Spleen (tissue), 11 donors: ENCODE data around the gene CPNE7. TPM values are rescaled to one million over a fixed set of nuclear protein-coding genes. Genes with fewer than 3 reads are reported as not detected.
A peak's percentile ranks its signal among the peaks of the same experiment; 100 is the strongest.

Experiments
- DNase-seq: peaks from one replicate; pipeline ENCODE4 v3.0.0-alpha.2; 2020
- H3K27ac ChIP-seq, 8 donors: fragments of 200-600 bp; sonication (generic) in 7 of 8; 1 replicate in 4 of 8; 2 replicates in 4 of 8; pipeline versions ENCODE4 v1.5.0 to v1.8.0; 2016 to 2021; ENCODE audit warnings: inconsistent platforms in 4 of 8, mild to moderate bottlenecking in 4 of 8, moderate library complexity in 1 of 8
- H3K27me3 ChIP-seq, 7 donors: fragments of 200-600 bp; sonication (generic) in 6 of 7; replicated peaks in 1 of 7; 1 replicate in 4 of 7; 2 replicates in 3 of 7; pipeline versions ENCODE4 v1.5.0 to v1.8.0; 2016 to 2021; ENCODE audit warnings: inconsistent platforms in 3 of 7, mild to moderate bottlenecking in 1 of 7
- H3K36me3 ChIP-seq, 6 donors: fragments of 200-600 bp; sonication (generic) in 5 of 6; 1 replicate in 4 of 6; 2 replicates in 2 of 6; pipeline versions ENCODE4 v1.5.0 to v1.8.0; 2016 to 2021; ENCODE audit warnings: inconsistent platforms in 2 of 6
- H3K4me1 ChIP-seq, 6 donors: fragments of 200-600 bp; sonication (generic) in 5 of 6; 1 replicate in 3 of 6; 2 replicates in 3 of 6; pipeline versions ENCODE4 v1.5.0 to v1.8.0; 2016 to 2021; ENCODE audit warnings: inconsistent platforms in 3 of 6
- H3K4me3 ChIP-seq, 8 donors: fragments of 200-600 bp; sonication (generic) in 7 of 8; 1 replicate in 4 of 8; 2 replicates in 4 of 8; pipeline versions ENCODE4 v1.5.0 to v1.8.0; 2016 to 2021; ENCODE audit warnings: inconsistent platforms in 4 of 8, mild to moderate bottlenecking in 4 of 8, moderate library complexity in 2 of 8
- H3K9me3 ChIP-seq, 8 donors: fragments of 200-600 bp; sonication (generic) in 7 of 8; 1 replicate in 4 of 8; 2 replicates in 4 of 8; pipeline versions ENCODE4 v1.5.0 to v1.8.0; 2016 to 2021; ENCODE audit warnings: inconsistent platforms in 4 of 8
- POLR2A ChIP-seq, 3 donors: fragments of 450-650 bp; IDR thresholded peaks; one replicate each; pipeline ENCODE4 v1.5.1; 2017; ENCODE audit warnings: antibody characterized with exemption in 3 of 3, mild to moderate bottlenecking in 1 of 3
- POLR2AphosphoS5 ChIP-seq, 3 donors: sonication (generic); formaldehyde crosslinking; IDR thresholded peaks; one replicate each; pipeline ENCODE4 v1.5.1; 2017; ENCODE audit warnings: antibody characterized with exemption in 3 of 3
- WGBS, 5 donors: extraction: QIAGEN DNeasy Blood & Tissue Kit in 3 of 5; methylation state at CpG; one replicate each; pipeline versions ENCODE4 v1.1.5 to v1.1.7; 2013 to 2018; 5-methylcytosine and 5-hydroxymethylcytosine counted together
- intact Hi-C: fragments of 100-400 bp; cut with DNase I; formaldehyde crosslinking; loops from one replicate; pipeline ENCODE4 v1.15.0; 2023; ENCODE audit warnings: low total_unique reads
- polyA plus RNA-seq, 3 donors: library from polyadenylated mRNA; stranded (reverse); fragments of 200-250 nt; gene quantifications; one replicate each; pipeline ENCODE4 v1.2.1, GENCODE V29; 2013
- total RNA-seq, 7 donors: library from RNA; depleted of rRNA in 3 of 7; stranded (reverse); fragments of >200 nt in 3 of 7; fragmentation: NEBNext Ultra II Directional in 4 of 7; extraction: Animal tissue kit (Norgen Biotek cat#: 25700) in 4 of 7; gene quantifications; one replicate each; pipeline versions ENCODE4 v1.1.0 to v1.2.1, GENCODE V29; 2016 to 2021
- TF ChIP-seq, protein P1 (sequence below), 11 experiments: fragments of 200-600 bp in 7 of 11; fragments of 450-650 bp in 4 of 11; sonication (generic) in 4 of 11; IDR thresholded peaks in 8 of 11; conservative IDR thresholded peaks in 3 of 11; 1 replicate in 7 of 11; 2 replicates in 4 of 11; pipeline versions ENCODE4 v1.4.0 to v1.8.0; 2016 to 2021; ENCODE audit warnings: antibody characterized with exemption in 11 of 11, inconsistent platforms in 4 of 11, mild to moderate bottlenecking in 1 of 11
- donor health status: healthy with polysubstance abuse.
- donor health status: DM: no; HTN: no; CAD: no; lungs with moderate emphysema.
- donor health status: DM: no; HTN: no; CAD: no.
- donor health status: Bipolar disorder and iron deficiency.
- donor health status: healthy.
- donor health status: DM: no; HTN: no; CAD: no.
- donor health status: DM: yes; HTN: yes; CAD: no.

CPNE7 gene
- total and polyA plus RNA-seq, 10 donors, result 0.37 to 4.3 (median 1.5) TPM; not detected in 1

GRCh38 chr16:89615176-89615575, 39.6 kb downstream of the CPNE7 start:
- no peak for DNase-seq
- 80 to 95% (median 86%) methylated on average over 6 to 13 of the region's 13 CpGs for WGBS, 5 donors
- Histone ChIP-seq H3K4me3 (no peak overlapping the region), H3K27me3 (peaks cover 0 to 15% (median 0%) of the 10 kb centered on the region in 7 donors), H3K36me3 (no peaks in the 10 kb centered on the region), H3K27ac (no peak overlapping the region), H3K4me1 (peaks cover 0 to 29% (median 13%) of the 10 kb centered on the region in 6 donors), H3K9me3 (peaks cover 0 to 4% (median 0%) of the 10 kb centered on the region in 8 donors)
- intact Hi-C loops, result no loop called here
- TF ChIP-seq, protein P1, sequence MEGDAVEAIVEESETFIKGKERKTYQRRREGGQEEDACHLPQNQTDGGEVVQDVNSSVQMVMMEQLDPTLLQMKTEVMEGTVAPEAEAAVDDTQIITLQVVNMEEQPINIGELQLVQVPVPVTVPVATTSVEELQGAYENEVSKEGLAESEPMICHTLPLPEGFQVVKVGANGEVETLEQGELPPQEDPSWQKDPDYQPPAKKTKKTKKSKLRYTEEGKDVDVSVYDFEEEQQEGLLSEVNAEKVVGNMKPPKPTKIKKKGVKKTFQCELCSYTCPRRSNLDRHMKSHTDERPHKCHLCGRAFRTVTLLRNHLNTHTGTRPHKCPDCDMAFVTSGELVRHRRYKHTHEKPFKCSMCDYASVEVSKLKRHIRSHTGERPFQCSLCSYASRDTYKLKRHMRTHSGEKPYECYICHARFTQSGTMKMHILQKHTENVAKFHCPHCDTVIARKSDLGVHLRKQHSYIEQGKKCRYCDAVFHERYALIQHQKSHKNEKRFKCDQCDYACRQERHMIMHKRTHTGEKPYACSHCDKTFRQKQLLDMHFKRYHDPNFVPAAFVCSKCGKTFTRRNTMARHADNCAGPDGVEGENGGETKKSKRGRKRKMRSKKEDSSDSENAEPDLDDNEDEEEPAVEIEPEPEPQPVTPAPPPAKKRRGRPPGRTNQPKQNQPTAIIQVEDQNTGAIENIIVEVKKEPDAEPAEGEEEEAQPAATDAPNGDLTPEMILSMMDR (IDR thresholded peaks at IDR 0.05 in 8 of 11, conservative IDR thresholded peaks at IDR 0.05 in 3 of 11), result no peak
- TF ChIP-seq POLR2A (IDR thresholded peaks at IDR 0.05) (no peak), POLR2AphosphoS5 (IDR thresholded peaks at IDR 0.05) (no peak)

GRCh38 chr16:89615596-89616090, 40.1 kb downstream of the CPNE7 start:
- intact Hi-C loops, result no loop called here
- H3K27ac ChIP-seq, result peak overlapping the region in 3 of 8 donors; percentile 71 to 84 (median 71)
- H3K4me3 ChIP-seq, result no peak overlapping the region
- H3K36me3 ChIP-seq, result no peaks in the 10 kb centered on the region
- DNase-seq, result no peak
- peaks cover 0 to 29% (median 13%) of the 10 kb centered on the region in 6 donors for H3K4me1 ChIP-seq
- WGBS, 5 donors, result 21 to 61% (median 40%) methylated on average over 9 to 17 of the region's 17 CpGs
- peaks cover 0 to 19% (median 0%) of the 10 kb centered on the region in 7 donors for H3K27me3 ChIP-seq
- no peak for TF ChIP-seq POLR2A (IDR thresholded peaks at IDR 0.05)
- TF ChIP-seq, protein P1 (IDR thresholded peaks at IDR 0.05 in 8 of 11, conservative IDR thresholded peaks at IDR 0.05 in 3 of 11), result peak in 10 of 11 experiments; percentile 44 to 76 (median 57)
- peaks cover 0 to 4% (median 0%) of the 10 kb centered on the region in 8 donors for H3K9me3 ChIP-seq

- peaks cover 0 to 23% (median 0%) of the 10 kb centered on the region in 7 donors for H3K27me3 ChIP-seq
- H3K27ac ChIP-seq, result peak overlapping the region in 7 of 8 donors; percentile 54 to 84 (median 70)
- 44 to 51% (median 49%) methylated on average over 20 of the region's 20 CpGs for WGBS, 5 donors
- H3K36me3 ChIP-seq, result no peaks in the 10 kb centered on the region
- peaks cover 0 to 4% (median 0%) of the 10 kb centered on the region in 8 donors for H3K9me3 ChIP-seq
- TF ChIP-seq POLR2A (IDR thresholded peaks at IDR 0.05), result no peak
- peak in 2 of 3 donors; percentile 50 to 58 for TF ChIP-seq POLR2AphosphoS5 (IDR thresholded peaks at IDR 0.05)
- TF ChIP-seq, protein P1 (IDR thresholded peaks at IDR 0.05 in 8 of 11, conservative IDR thresholded peaks at IDR 0.05 in 3 of 11), result no peak
- intact Hi-C loops, result no loop called here
- peaks cover 0 to 29% (median 13%) of the 10 kb centered on the region in 6 donors for H3K4me1 ChIP-seq
- no peak overlapping the region for H3K4me3 ChIP-seq
- no peak for DNase-seq
These were observed 41.1 kb downstream of the CPNE7 start for GRCh38 chr16:89616623-89617022.

DNA sequence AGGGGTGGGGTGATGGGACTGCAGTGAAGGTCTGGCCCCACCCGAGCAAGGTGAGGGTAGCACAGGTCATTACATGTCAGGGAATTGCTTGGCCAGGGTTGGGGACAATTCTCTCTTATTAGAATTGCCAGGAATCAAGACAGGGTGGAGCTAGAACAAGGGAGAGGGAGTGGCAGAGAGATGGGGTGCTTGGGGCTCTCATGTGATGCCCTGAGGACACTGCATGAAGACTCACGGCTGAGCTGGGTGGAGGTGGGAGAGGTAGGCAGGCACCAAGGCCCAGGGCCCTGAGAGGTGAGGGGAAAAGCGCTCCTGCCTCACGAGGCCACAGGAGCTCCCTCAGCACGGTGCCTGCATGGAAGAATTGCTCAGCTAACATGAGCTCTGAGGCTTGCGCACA, 41.5 kb downstream of the CPNE7 start:
- Histone ChIP-seq H3K9me3 (peaks cover 0 to 4% (median 0%) of the 10 kb centered on the region in 8 donors), H3K36me3 (no peaks in the 10 kb centered on the region), H3K27ac (peak overlapping the region in 7 of 8 donors; percentile 54 to 84 (median 70)), H3K27me3 (peaks cover 0 to 23% (median 0%) of the 10 kb centered on the region in 7 donors), H3K4me1 (peaks cover 0 to 29% (median 13%) of the 10 kb centered on the region in 6 donors), H3K4me3 (no peak overlapping the region)
- no peak for DNase-seq
- 62 to 68% (median 65%) methylated on average over 6 of the region's 6 CpGs for WGBS, 5 donors
- intact Hi-C loops, result no loop called here
- TF ChIP-seq POLR2AphosphoS5 (IDR thresholded peaks at IDR 0.05) (no peak), POLR2A (IDR thresholded peaks at IDR 0.05) (no peak)
- TF ChIP-seq, protein P1 (IDR thresholded peaks at IDR 0.05 in 8 of 11, conservative IDR thresholded peaks at IDR 0.05 in 3 of 11), result no peak
